Measurements from ENCODE around the gene NUDT4.
"Not testable (repeated sequence)": the region's sequence is repeated elsewhere in the genome, so short reads cannot be mapped to it uniquely, and the experiment has no call there.

Gene NUDT4

DNA sequence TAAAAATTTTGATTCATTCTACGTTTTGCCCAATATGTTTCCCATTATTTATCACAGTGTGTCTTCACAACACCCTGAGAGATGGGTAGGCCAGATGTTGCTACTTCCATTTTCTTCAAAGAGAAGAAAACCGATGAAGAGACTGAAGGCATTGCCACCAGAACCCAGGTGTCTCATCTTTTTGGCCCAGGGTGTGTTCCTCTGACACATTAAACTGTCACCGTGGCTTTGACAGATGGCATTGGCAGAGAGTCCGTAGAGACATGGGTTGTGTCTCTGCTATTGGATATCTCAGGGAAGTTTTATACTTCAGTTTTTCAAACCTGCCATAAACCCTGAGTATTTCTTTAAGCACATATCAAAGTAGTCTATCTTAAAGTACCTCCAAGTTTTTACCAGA, 11.3 kb upstream of the NUDT4 start:
- DNase-seq (ENCODE audit: low read depth in 2 of 3, low spot score in 1 of 3), result no peak

DNA sequence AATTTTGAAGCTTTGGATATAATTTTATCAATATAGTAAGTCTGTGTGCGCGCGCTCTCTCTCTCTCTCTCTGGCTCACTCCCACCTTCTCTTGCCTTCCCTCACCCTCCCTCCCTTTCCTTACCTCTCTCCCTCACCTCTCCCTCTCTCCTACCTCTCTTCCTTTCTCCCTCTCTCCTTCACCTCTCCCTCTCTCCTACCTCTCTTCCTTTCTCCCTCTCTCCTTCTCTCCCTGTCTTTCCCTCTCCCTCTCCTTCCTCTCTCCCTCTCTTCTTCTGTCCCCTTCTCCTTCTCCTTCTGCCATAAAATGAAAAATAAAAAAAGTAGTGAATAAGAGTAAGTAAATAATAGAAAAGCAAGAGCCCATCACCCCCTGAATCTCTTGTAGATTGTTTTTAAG, 9.0 kb upstream of the NUDT4 start:
- no peak for DNase-seq (ENCODE audit: low read depth in 2 of 3, low spot score in 1 of 3)

DNA sequence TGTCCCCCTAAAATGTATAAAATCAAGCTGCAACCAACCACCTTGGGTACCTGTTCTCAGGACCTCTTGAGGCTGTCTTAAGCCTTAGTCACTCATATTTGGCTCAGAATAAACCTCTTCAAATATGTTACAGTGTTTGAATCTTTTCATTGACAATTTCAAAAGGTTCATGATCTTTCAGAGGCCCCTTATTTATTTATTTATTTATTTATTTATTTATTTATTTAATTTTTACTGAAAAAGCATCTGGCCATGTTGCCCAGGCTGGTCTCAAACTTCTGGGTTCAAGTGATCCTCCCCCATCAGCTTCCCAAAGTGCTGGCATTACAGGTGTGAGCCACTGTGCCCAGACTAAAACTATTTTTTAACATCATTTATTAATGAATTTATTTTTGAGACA, 8.2 kb upstream of the NUDT4 start:
- DNase-seq (ENCODE audit: low read depth in 2 of 3, low spot score in 1 of 3), result no peak

DNA sequence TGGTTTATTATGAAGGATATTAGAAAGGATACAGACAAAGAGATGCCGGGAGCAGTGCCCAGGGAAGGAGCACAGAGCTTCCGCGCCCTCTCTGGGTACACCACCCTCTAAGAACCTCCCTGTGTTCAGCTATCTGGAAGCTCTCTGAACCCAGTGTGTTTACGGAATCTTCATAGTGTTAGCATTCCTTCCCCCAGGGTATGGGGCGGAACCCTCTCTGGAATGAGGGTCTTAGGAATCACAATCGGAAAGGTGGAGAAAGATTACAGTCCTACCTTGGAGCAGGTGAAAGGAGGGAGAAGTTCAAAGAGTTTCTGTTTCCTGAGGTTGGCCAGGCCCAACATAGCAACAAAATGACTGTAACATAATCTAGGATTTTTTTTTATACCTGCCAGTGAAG, 6.8 kb upstream of the NUDT4 start:
- no peak for DNase-seq (ENCODE audit: low read depth in 2 of 3, low spot score in 1 of 3)

DNA sequence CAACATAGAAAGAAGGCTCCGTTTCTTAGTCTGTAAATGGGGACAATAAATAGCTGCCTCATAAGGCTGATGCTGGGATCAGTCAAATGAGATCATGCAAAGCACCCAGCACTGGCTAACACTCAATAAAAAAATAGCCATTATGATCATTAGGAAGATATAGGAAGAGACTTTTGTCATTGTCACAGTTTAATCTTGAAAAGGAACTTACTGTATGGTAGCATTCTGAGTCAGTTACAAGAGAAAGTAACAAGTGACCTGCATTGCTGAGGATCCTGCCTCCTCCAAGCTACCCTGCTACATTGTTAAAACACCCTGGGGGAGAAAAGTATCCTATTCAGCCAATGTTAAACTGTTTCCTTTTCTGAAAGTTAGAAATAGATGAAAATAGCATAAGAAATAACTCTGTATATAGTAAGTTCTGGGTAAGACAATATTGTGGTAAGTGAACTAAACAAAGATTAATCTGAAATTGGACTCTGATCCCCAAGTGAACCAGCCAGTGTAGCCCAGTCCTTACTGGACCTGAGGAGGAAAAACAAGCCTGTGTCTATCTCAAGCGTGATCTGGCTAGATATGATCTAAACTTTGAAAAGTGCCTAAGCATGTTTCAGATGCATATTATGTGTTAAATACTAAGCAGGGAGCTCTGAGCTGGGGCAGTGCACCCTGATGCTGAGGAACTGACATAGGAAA, 3.6 kb upstream of the NUDT4 start:
- DNase-seq (ENCODE audit: low read depth in 2 of 3, low spot score in 1 of 3), result no peak

DNA sequence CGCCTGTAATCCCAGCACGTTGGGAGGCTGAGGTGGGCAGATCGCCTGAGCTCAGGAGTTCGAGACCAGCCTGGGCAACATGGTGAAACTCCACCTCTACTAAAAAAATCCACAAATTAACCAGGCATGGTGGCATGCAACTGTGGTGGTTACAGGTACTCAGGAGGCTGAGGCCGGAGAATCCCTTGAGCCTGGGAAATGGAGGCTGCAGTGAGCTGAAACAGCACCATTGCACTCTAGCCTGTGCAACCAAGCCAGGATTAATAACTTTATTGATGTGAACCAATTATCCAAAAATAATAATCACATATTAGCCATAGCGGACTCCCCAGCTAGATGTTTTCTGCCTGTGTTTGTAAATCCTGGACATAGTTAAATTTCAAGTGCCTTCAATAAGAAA, 1.8 kb upstream of the NUDT4 start:
- no peak for DNase-seq (ENCODE audit: low read depth in 2 of 3, low spot score in 1 of 3)

DNA sequence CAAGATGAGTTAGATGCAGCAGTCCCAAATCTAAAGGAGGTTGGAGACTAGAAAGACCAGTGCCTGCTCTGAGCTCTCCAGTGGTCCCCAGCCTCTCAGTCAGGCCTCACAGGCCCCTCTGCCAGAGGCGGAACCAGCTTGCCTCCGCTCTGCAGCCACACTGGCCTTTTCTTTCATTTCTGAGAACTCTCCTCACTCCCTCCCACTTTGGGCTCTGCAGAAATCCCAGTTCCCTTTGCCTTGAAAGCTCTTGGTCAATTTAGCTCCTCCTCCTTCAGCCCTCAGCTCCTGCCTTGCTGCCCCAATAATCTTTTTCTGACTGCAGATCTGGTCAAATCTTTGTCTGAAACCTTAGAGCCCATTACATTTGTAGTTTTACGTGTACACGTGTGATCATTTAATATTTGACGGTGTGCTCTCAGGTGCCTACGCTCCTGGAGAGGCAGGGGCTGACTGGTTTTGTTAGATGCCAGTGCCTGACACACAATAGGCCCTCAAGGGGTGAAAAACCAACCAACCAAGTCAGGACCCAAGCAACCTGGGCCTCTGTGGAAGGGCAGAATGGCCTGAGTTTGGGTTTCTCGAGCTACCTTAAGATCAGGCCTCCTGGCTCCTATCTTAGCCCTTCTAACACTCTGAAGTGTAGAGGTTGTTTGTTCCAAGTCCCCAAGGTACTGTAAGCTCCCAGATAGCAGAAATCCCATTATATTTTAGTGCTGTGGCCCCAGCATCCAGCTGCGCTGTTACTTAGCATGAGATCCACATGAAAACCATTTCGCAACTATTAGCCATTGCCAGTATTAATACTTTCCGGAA, 1.1 kb upstream of the NUDT4 start:
- DNase-seq (ENCODE audit: low read depth in 2 of 3, low spot score in 1 of 3), result no peak

DNA sequence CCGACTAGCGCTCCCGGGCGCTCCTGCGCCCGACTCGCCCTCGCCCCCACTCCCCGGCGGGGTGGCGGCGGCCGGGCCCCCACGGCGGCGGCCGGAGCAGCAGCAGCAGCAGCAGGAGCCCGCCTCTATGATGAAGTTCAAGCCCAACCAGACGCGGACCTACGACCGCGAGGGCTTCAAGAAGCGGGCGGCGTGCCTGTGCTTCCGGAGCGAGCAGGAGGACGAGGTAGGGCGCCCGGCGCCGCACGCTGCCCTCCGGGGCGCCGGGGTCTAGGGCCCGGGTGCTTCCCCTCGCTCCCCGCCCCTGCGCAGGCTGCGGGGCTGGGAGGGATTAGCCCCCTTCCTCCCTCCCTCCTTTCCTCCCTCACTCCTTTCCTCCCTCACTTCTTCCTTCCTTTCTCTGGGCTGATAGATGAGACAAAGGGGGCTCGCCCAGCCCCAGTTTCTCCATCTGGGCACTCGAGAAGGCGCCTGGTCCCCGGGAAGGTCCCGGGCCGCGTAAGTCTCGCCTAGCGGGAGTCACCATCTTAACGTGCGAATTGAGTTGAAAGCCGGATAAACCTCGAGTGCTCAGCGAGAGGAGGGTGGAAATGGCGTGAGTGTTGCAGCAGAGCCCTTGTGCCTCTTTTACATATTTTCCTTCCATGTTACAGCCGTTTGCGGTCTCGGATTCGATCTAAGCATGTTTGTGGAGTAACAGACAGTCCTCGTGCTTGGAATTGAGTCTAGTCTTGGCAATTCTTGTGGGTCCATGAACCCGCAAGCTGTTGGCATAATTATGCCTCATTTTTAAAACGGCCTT, 672 bp downstream of the NUDT4 start:
- peak; percentile 34 to 45 (median 41) for DNase-seq (ENCODE audit: low read depth in 2 of 3, low spot score in 1 of 3)

DNA sequence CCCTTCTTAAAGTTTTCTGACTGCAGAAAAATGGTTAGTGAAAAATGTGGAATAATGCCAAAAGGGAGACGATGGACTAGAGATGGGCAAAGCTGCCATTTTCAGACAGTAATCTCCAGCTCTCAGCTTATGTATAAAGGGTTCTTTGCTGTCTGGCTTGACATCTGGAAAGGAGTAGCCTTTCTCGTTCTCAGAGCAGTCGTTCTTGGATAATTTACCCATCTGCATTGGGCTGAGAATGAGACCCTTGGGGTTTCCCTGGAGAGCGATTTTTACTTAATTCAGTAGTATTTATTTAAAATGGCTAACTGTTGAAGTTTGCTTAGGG, 1.2 kb downstream of the NUDT4 start:
- DNase-seq (ENCODE audit: low read depth in 2 of 3, low spot score in 1 of 3), result no peak

DNA sequence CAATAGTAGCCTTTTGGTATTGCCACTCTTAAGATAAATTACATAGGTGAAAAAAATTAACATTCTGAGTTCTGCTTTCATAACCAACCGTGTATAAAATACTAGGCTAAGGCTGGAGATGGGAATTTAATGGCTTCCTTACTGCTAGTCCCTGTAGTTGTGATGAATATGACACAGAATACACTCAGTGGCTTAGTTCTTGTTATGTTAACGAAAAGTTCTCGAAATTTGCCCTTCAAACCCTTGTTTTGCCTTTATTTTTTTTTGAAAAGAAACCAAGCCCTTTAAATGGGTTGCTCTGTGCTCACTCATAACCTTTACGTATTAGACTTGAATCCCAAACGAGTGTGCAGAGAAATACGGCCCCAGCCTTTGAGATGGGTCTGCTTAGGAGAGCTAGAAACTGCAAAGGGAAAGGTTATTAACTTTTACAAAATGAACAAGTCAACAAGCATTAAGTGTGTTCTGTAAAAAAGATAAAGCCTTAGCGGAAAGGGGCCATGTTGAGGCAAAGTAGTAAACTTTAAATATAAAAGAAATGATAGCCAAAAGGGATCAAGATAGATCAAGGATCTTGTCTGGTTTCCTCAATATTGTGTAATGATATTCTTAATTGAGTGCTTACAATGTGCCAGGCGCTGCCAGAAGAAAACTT, 1.7 kb downstream of the NUDT4 start:
- DNase-seq (ENCODE audit: low read depth in 2 of 3, low spot score in 1 of 3), result no peak

DNA sequence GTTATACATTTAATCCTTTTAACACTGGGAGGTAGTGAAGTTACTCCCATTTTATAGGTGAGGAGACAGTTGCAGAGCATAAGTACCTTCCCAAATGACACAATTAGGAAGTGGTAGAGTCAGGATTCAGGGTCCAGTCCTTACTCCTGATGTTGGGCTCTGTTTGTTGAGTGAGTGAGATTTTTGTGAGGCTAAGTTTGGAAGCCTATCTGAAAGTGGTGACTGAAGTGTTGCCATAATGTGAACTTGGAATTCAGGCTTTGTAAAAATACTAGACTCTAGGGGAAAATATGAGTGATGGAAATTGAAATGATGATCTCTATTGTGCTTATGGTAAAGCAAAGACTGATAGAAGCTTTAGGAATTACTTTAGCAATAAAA, 2.2 kb downstream of the NUDT4 start:
- DNase-seq (ENCODE audit: low read depth in 2 of 3, low spot score in 1 of 3), result no peak

DNA sequence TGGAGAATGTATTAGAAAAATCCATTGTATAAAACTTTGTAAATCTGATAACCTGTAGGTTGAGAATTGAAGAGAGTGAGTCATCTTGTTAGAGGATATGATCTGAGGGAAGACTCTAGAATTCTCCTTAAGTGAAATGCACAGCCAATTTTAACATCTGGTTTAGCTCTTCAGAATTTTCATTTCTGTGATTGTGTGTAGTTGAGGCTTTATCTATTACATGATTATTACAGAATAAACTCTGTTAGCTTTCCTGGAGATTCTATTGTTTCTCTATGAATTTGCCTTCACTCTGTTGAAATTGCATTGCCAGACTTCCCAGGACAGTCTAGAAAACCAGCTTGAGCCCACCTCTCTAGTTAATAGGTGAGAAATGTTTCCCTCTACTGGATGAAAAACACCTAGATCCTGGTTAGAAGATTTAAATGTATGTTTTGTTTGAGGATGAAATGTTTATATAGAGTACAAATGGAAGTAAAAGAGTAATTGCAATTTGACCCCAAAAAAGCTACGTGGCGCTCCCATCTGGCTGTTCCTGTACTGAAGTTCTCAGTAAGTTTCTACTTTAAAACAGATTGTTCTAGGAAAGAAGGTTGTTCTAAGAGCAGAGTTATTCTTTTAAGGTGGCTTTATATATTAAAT, 2.9 kb downstream of the NUDT4 start:
- no peak for DNase-seq (ENCODE audit: low read depth in 2 of 3, low spot score in 1 of 3)

DNA sequence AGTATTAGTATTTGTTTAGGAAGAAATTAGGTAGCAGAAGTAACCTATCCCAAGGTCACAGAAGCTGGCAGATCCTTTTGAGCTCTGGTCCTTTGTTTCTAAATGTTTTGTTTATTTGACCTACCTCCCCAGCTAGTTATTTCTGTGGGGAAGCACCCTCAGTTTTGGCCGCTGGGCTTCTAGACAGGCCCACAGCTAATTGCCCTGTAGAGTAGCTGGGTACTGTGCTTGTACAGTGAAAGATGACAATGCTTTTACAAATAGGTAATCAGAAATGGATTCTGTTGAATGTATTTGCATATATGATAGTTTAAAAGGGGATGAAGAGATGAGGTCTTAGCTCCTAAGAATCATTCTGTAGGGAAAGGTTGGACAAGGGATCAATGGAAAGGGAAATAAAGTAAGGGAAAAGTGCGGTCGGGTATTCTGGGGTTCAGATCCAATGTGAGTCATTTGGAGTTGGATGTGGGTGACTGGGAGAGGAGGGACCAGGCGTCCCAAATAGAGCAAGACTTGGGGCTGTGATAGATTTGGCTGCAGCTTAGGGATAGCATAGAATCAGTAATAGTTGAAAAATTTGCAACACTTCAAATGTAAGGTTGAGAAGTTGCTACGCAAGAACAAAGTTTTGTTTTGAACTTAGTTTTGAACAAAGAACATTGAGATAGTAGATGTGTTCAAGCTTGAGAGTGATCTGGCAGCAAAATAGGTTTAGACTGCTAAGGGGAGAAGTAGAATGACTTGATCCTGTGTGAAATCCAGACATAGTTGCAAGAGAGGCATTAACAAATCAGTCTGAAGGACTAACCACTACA, 3.6 kb downstream of the NUDT4 start:
- DNase-seq (ENCODE audit: low read depth in 2 of 3, low spot score in 1 of 3), result no peak

DNA sequence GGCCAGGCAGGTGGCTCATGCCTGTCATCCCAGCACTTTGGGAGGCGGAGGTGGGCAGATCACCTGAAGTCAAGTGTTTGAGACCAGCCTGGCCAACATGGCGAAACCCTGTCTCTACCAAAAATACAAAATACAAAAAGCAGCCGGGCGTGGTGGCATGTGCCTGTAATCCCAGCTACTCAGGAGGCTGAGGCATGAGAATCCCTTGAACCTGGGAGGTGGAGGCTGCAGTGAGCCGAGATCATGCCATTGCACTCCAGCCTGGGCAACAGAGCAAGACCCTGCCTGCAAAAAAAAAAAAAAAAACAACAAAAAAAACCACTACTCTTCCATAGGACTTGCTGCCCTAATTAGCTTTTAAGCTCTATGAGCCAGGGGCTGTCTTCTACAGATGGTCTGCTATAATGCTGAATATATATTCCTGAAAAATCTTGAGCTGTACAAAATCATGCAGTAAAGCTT, 4.3 kb downstream of the NUDT4 start:
- not testable (repeated sequence) for DNase-seq (ENCODE audit: low read depth in 2 of 3, low spot score in 1 of 3)

DNA sequence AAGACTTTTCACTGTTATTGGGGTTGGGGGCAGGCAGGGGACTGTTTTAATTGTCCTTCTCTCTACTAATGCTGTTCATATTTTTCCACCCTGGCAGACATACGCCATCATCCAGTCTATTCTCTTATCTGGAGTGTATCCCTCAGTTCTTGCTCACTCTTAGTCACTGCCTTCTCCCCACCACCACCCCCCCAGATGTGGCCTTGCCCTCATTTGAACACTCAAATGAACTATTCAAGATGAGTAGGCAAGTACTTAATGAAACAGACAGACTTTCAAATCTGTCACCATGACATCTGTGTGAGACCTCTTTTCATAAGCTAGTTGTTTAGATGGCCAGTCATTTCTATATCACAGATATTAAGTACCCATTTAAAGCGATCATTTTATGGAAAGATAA, 10.1 kb downstream of the NUDT4 start:
- peak; percentile 41 to 66 (median 63) for DNase-seq (ENCODE audit: low read depth in 2 of 3, low spot score in 1 of 3)

DNA sequence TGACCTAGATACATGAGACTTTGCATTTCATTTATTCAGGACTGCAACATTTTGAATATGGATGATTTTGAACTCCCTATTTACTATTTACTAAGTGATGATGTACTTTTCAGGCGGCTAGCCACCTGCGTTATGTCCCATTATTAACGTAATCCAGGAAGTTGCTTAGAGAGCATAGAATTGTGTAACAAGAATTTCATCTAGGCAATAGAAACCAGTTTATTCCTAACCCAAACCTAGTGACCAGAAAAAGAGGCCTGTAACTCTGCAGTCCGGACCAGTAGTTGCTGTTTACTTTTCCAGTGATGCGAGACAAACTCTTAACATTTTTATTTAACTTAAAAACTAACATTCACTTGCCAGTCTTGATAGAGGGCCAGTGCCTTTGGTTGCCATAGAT, 12.3 kb downstream of the NUDT4 start:
- no peak for DNase-seq (ENCODE audit: low read depth in 2 of 3, low spot score in 1 of 3)

DNA sequence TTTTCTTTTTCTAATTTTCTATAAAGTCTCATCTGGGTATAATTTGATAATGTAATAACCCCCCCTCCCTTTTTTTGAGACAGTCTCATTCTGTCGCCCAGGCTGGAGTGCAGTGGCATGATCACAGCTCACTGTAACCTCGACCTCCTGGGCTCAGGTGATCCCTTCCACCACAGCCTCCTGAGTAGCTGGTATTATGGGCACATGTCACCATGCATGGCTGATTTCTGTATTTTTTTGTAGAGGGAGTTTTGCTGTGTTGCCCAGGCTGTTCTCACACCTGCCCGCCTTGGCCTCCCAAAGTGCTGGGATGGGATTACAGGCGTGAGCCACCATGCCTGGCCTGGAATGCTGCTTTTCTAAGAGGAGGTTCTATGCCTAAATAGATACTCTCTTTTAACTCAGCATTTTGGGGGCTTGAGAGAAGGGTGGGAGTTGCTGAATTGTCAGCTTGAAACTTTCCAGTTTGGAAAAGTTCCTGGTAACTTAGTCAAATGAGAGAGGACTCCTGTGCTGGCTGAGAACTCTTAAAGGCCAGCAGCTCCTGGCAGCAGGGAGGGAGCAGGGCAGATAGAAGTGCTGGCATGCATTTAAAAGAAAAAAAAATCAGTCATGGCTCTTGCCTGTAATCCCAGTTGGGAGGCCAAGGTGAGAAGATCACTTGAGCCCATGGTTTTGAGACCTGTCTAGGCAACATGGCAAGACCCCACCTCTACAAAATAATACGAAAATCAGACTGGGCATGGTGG, 13.0 kb downstream of the NUDT4 start:
- DNase-seq (ENCODE audit: low read depth in 2 of 3, low spot score in 1 of 3), result no peak

DNA sequence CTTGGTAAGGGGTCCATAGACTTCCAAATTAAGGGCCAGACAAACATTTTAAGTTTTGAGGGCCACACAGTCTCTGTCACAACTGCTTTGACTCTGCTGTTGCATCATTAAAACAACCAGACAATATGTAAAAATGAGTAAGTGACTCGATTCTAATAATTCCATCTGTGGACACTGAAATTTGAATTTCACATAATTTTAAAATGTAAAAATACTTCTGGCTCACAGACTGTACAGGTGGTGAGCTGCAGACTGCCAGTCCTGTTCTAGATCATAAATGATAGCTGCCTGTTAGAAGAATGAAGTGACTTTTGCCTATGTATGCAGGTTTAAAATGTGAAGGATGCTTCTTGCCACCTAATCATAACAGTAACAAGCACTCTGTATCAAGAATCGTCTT, 15.7 kb downstream of the NUDT4 start:
- DNase-seq (ENCODE audit: low read depth in 2 of 3, low spot score in 1 of 3), result no peak

DNA sequence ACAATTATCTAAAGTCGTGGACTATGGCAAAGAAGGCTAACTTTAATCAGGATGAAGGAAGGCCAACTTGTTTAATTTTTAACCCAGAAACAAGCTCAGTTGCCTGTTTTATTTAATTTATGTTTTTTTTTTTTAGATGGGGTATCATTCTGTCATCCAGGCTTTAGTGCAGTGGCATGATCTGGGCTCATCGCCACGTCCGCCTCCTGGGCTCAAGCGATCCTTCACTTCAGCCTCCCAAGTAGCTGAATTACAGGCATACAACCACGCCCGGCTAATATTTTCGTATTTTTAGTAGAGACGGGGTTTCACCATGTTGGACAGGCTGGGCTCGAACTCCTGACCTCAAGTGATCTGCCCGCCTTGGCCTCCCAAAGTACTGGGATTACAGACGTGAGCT, 19.7 kb downstream of the NUDT4 start:
- DNase-seq (ENCODE audit: low read depth in 2 of 3, low spot score in 1 of 3), result no peak
